Tibial artery (tissue), 4 donors: ENCODE data around the gene ZSCAN30.

ENCODE experiments used
- DNase-seq, 2 donors: peaks; one replicate each; pipeline ENCODE4 v3.0.0-alpha.2; 2019
- H3K27ac ChIP-seq, 2 donors: fragments of 200-600 bp; sonication (generic) in 1 of 2; 1 replicate in 1 of 2; 2 replicates in 1 of 2; pipeline ENCODE4 v1.5.1; 2018 to 2019; ENCODE audit warnings: mild to moderate bottlenecking in 1 of 2
- H3K27me3 ChIP-seq, 2 donors: fragments of 200-600 bp; sonication (generic) in 1 of 2; one replicate each; pipeline versions ENCODE4 v1.5.1 to v1.6.0; 2016 to 2019
- H3K36me3 ChIP-seq, 3 donors: fragments of 200-600 bp; sonication (generic) in 2 of 3; one replicate each; pipeline ENCODE4 v1.5.1; 2016 to 2019; ENCODE audit warnings: mild to moderate bottlenecking in 2 of 3
- H3K4me1 ChIP-seq, 4 donors: fragments of 200-600 bp; sonication (generic) in 2 of 4; 1 replicate in 3 of 4; 2 replicates in 1 of 4; pipeline ENCODE4 v1.5.1; 2016 to 2019
- H3K4me3 ChIP-seq, 2 donors: fragments of 200-600 bp; sonication (generic) in 1 of 2; 1 replicate in 1 of 2; 2 replicates in 1 of 2; pipeline ENCODE4 v1.5.1; 2018 to 2019; ENCODE audit warnings: mild to moderate bottlenecking in 2 of 2
- H3K9me3 ChIP-seq, 3 donors: fragments of 200-600 bp; sonication (generic) in 1 of 3; one replicate each; pipeline ENCODE4 v1.5.1; 2016 to 2019
- CTCF ChIP-seq, 2 experiments: fragments of 200-600 bp in 1 of 2; fragments of 450-650 bp in 1 of 2; IDR thresholded peaks; one replicate each; pipeline ENCODE4 v1.5.1; 2017 to 2019; ENCODE audit warnings: antibody characterized with exemption in 2 of 2, mild to moderate bottlenecking in 1 of 2, moderate library complexity in 1 of 2
- intact Hi-C: fragments of 100-400 bp; cut with DNase I; formaldehyde crosslinking; loops from one replicate; pipeline ENCODE4 v1.15.0; 2023; ENCODE audit warnings: low total_unique reads

The ZSCAN30 gene

GRCh38 chr18:35331367-35332087 lies 41.5 kb upstream of the ZSCAN30 start:
- H3K9me3 ChIP-seq = no peaks in the 10 kb centered on the region
- H3K4me3 ChIP-seq = no peak overlapping the region
- no peak overlapping the region for H3K27ac ChIP-seq
- peaks cover 36 to 53% (median 44%) of the 10 kb centered on the region in 3 donors for H3K36me3 ChIP-seq
- TF ChIP-seq CTCF (IDR thresholded peaks at IDR 0.05) = no peak
- DNase-seq = no peak
- peaks cover 0 to 16% (median 4%) of the 10 kb centered on the region in 4 donors for H3K4me1 ChIP-seq
- no peaks in the 10 kb centered on the region for H3K27me3 ChIP-seq
- intact Hi-C loops = no loop called here

- Histone ChIP-seq H3K4me1 (no peaks in the 10 kb centered on the region), H3K9me3 (no peaks in the 10 kb centered on the region), H3K36me3 (peaks cover 9 to 27% (median 26%) of the 10 kb centered on the region in 3 donors), H3K27ac (no peak overlapping the region), H3K27me3 (no peaks in the 10 kb centered on the region), H3K4me3 (no peak overlapping the region)
- no peak for TF ChIP-seq CTCF (IDR thresholded peaks at IDR 0.05)
- intact Hi-C loops = no loop called here
- no peak for DNase-seq
These were observed 38.8 kb upstream of the ZSCAN30 start for GRCh38 chr18:35328868-35329267.

GRCh38 chr18:35326695-35327387 lies 36.8 kb upstream of the ZSCAN30 start:
- Histone ChIP-seq H3K36me3 (peaks cover 0 to 7% (median 6%) of the 10 kb centered on the region in 3 donors), H3K4me3 (no peak overlapping the region), H3K9me3 (no peaks in the 10 kb centered on the region), H3K27me3 (no peaks in the 10 kb centered on the region), H3K27ac (no peak overlapping the region), H3K4me1 (no peaks in the 10 kb centered on the region)
- TF ChIP-seq CTCF (IDR thresholded peaks at IDR 0.05) = no peak
- no peak for DNase-seq
- intact Hi-C loops = no loop called here

- Histone ChIP-seq H3K27ac (no peak overlapping the region), H3K4me1 (no peaks in the 10 kb centered on the region), H3K27me3 (no peaks in the 10 kb centered on the region), H3K9me3 (no peaks in the 10 kb centered on the region), H3K36me3 (no peaks in the 10 kb centered on the region), H3K4me3 (no peak overlapping the region)
- DNase-seq = no peak
- intact Hi-C loops = no loop called here
- no peak for TF ChIP-seq CTCF (IDR thresholded peaks at IDR 0.05)
These were observed 35.1 kb upstream of the ZSCAN30 start for GRCh38 chr18:35324926-35325655.

GRCh38 chr18:35322486-35323458 lies 32.7 kb upstream of the ZSCAN30 start:
- no peak overlapping the region for H3K27ac ChIP-seq

More at GRCh38 chr18:35322486-35323458, 32.7 kb upstream of the ZSCAN30 start:
- Histone ChIP-seq H3K4me3 (no peak overlapping the region), H3K4me1 (no peaks in the 10 kb centered on the region), H3K9me3 (no peaks in the 10 kb centered on the region), H3K36me3 (no peaks in the 10 kb centered on the region), H3K27me3 (no peaks in the 10 kb centered on the region)
- DNase-seq = no peak
- no peak for TF ChIP-seq CTCF (IDR thresholded peaks at IDR 0.05)
- intact Hi-C loops = no loop called here
